Endothelial cell of umbilical vein (primary cell): ENCODE data around the gene NUDT9.
"Not testable (repeated sequence)": the region's sequence is repeated elsewhere in the genome, so short reads cannot be mapped to it uniquely, and the experiment has no call there.

Experiments
- CTCF ChIP-seq, 2 donors: IDR thresholded peaks; 1 replicate in 1 of 2; 2 replicates in 1 of 2; pipeline ENCODE4 v1.5.1; 2011; ENCODE audit warnings: low read length in 2 of 2, mild to moderate bottlenecking in 2 of 2, moderate library complexity in 2 of 2, control low read depth in 1 of 2, inconsistent platforms in 1 of 2, low read depth in 1 of 2; ENCODE audit not compliant: insufficient read depth in 1 of 2; ENCODE audit errors: extremely low read depth in 1 of 2
- EZH2 ChIP-seq: IDR thresholded peaks from 2 replicates; pipeline ENCODE4 v1.6.1; 2012; ENCODE audit warnings: borderline replicate concordance, low read depth, mild to moderate bottlenecking, moderate library complexity, low read length, inconsistent platforms; ENCODE audit not compliant: severe bottlenecking
- FOS ChIP-seq: IDR thresholded peaks from 2 replicates; pipeline ENCODE4 v1.6.1; 2011; ENCODE audit warnings: mild to moderate bottlenecking, low read length, moderate library complexity, borderline replicate concordance; ENCODE audit not compliant: insufficient read depth
- JUN ChIP-seq: IDR thresholded peaks from 2 replicates; pipeline ENCODE4 v1.6.1; 2011; ENCODE audit warnings: borderline replicate concordance, low read depth; ENCODE audit not compliant: insufficient read length, insufficient read depth
- MAX ChIP-seq: IDR thresholded peaks from 2 replicates; pipeline ENCODE4 v1.6.1; 2011; ENCODE audit not compliant: insufficient read depth, insufficient read length
- POLR2A ChIP-seq: IDR thresholded peaks from 2 replicates; pipeline ENCODE4 v1.6.1; 2012; ENCODE audit warnings: low read depth, mild to moderate bottlenecking, control low read depth, low read length
- POLR2AphosphoS5 ChIP-seq: IDR thresholded peaks from 2 replicates; pipeline ENCODE4 v1.6.1; 2012; ENCODE audit warnings: low read depth, mild to moderate bottlenecking, control low read depth, low read length, moderate library complexity; ENCODE audit not compliant: insufficient read depth

GRCh38 chr4:87446375-87446774 lies 24.0 kb downstream of the NUDT9 start:
- not testable (repeated sequence) for TF ChIP-seq MAX; CTCF (IDR thresholded peaks at IDR 0.05; ENCODE audit: extremely low read depth in 1 of 2, insufficient read depth in 1 of 2, low read depth in 1 of 2, low read length in 2 of 2); POLR2A; POLR2AphosphoS5; JUN; EZH2; FOS
